Measurements from ENCODE around the gene MYO9B. TPM values are rescaled to one million over a fixed set of nuclear protein-coding genes. Genes with fewer than 3 reads are reported as not detected.

MYO9B gene
- total RNA-seq, 1 experiment from 2014 or later, result 94.3 TPM

GRCh38 chr19:17078036-17078919 lies 2.7 kb downstream of the MYO9B start:
- CTCF ChIA-PET, result no interaction called here

More at GRCh38 chr19:17078036-17078919, 2.7 kb downstream of the MYO9B start:
- Mint-ChIP-seq H3K27me3 (ENCODE audit: low read depth) (peaks cover 2% of the 10 kb centered on the region; the same call in 1 of the 2 replicates), H3K4me3 (peak overlapping the region; percentile 98; the same call in 1 of the 2 replicates), H3K4me1 (peaks cover 58% of the 10 kb centered on the region), H3K27ac (no peak overlapping the region), H3K36me3 (peaks cover under 1% of the 10 kb centered on the region), H3K9me3 (no peaks in the 10 kb centered on the region)
- POLR2A ChIA-PET, result no interaction called here
- ATAC-seq, result no peak
- TF ChIP-seq ZNF532 (CRISPR knock-in tag; IDR thresholded peaks at IDR 0.05; ENCODE audit: borderline replicate concordance), result no peak
- TF ChIP-seq CREM (CRISPR knock-in tag; IDR thresholded peaks at IDR 0.05), result no peak
- no peak for TF ChIP-seq HMGXB4 (CRISPR knock-in tag; IDR thresholded peaks at IDR 0.05)
- no peak for TF ChIP-seq MXD4 (CRISPR knock-in tag; IDR thresholded peaks at IDR 0.05; ENCODE audit: borderline replicate concordance)
- no peak for TF ChIP-seq HMGA2 (CRISPR knock-in tag; IDR thresholded peaks at IDR 0.05)
- no peak for TF ChIP-seq ETV6 (CRISPR knock-in tag; IDR thresholded peaks at IDR 0.05)
- TF ChIP-seq ATF6 (CRISPR knock-in tag; IDR thresholded peaks at IDR 0.05), result no peak
- no peak for TF ChIP-seq E2F4 (CRISPR knock-in tag; IDR thresholded peaks at IDR 0.05; ENCODE audit: borderline replicate concordance, low read depth)
- TF ChIP-seq TEAD4 (CRISPR knock-in tag; IDR thresholded peaks at IDR 0.05), result no peak
- TF ChIP-seq FOXJ3 (CRISPR knock-in tag; IDR thresholded peaks at IDR 0.05; ENCODE audit: borderline replicate concordance), result no peak
- TF ChIP-seq CTCF (IDR thresholded peaks at IDR 0.05), result no peak
- DNase-seq (ENCODE audit: low spot score), result no peak
